CD4-positive, alpha-beta T cell (primary cell): ENCODE results near the gene C18orf54. TPM values are rescaled to one million over a fixed set of nuclear protein-coding genes. Genes with fewer than 3 reads are reported as not detected.

ENCODE experiments used
- ATAC-seq: fragments of 200-7000 bp; cut with Tn5 transposase; one replicate; pipeline ENCODE4 v1.10.0; 2022; ENCODE audit warnings: mild to moderate bottlenecking; ENCODE audit not compliant: poor library complexity
- CTCF ChIA-PET: fragments of 350-600 bp; sonication (Branson Sonifier 250); formaldehyde crosslinking; loops from one replicate; lab custom pipeline; 2021; ENCODE audit warnings: antibody characterized with exemption, inconsistent platforms; lab: Charles Lee
- POLR2A ChIA-PET: fragments of 350-600 bp; sonication (Branson Sonifier 250); formaldehyde crosslinking; loops from one replicate; lab custom pipeline; 2021; ENCODE audit warnings: antibody characterized with exemption, inconsistent platforms; lab: Charles Lee
- DNase-seq, 14 experiments: peaks; one replicate each; pipeline ENCODE4 v3.0.0-alpha.2; 2013 to 2020; ENCODE audit warnings: mixed read lengths in 2 of 14
- H3K27ac ChIP-seq, 2 donors: one replicate each; pipeline versions ENCODE4 v1.5.1 to v1.7.0; 2013; ENCODE audit warnings: low read length in 2 of 2, low read depth in 1 of 2, mild to moderate bottlenecking in 1 of 2
- H3K27me3 ChIP-seq, 2 experiments: 1 replicate in 1 of 2; 2 replicates in 1 of 2; pipeline versions ENCODE4 v1.6.1 to v1.7.0; 2013; ENCODE audit warnings: low read length in 2 of 2, control low read depth in 1 of 2, mild to moderate bottlenecking in 1 of 2, moderate library complexity in 1 of 2; ENCODE audit not compliant: insufficient read depth in 2 of 2, control insufficient read depth in 1 of 2
- H3K36me3 ChIP-seq: one replicate; pipeline ENCODE4 v1.6.1; 2013; ENCODE audit warnings: low read length, control low read depth; ENCODE audit not compliant: insufficient read depth
- H3K4me1 ChIP-seq: one replicate; pipeline ENCODE4 v1.6.1; 2013; ENCODE audit warnings: low read length, control low read depth; ENCODE audit not compliant: insufficient read depth
- H3K4me3 ChIP-seq: one replicate; pipeline ENCODE4 v1.5.1; 2013; ENCODE audit warnings: mild to moderate bottlenecking, low read length, moderate library complexity
- H3K9me3 ChIP-seq, 2 experiments: 1 replicate in 1 of 2; 2 replicates in 1 of 2; pipeline versions ENCODE4 v1.6.1 to v1.7.0; 2013; ENCODE audit warnings: low read length in 2 of 2, mild to moderate bottlenecking in 2 of 2, control low read depth in 1 of 2, moderate library complexity in 1 of 2; ENCODE audit not compliant: control insufficient read depth in 1 of 2, insufficient read depth in 1 of 2
- H3K27ac Mint-ChIP-seq: one replicate; pipeline ENCODE4 v1.8.0; 2020; ENCODE audit warnings: mixed read lengths
- H3K27me3 Mint-ChIP-seq: one replicate; pipeline ENCODE4 v1.8.0; 2021; ENCODE audit warnings: mixed read lengths
- H3K36me3 Mint-ChIP-seq: one replicate; pipeline ENCODE4 v1.8.0; 2021; ENCODE audit warnings: low read depth, mixed read lengths
- H3K4me1 Mint-ChIP-seq: one replicate; pipeline ENCODE4 v1.8.0; 2021; ENCODE audit warnings: low read depth, mixed read lengths
- H3K4me3 Mint-ChIP-seq: one replicate; pipeline ENCODE4 v1.8.0; 2020; ENCODE audit warnings: mild to moderate bottlenecking, mixed read lengths
- H3K9me3 Mint-ChIP-seq: one replicate; pipeline ENCODE4 v1.8.0; 2020; ENCODE audit warnings: mixed read lengths
- CTCF ChIP-seq: fragments of 200-600 bp; IDR thresholded peaks from one replicate; pipeline ENCODE4 v1.8.0; 2022; ENCODE audit warnings: antibody characterized with exemption, mild to moderate bottlenecking
- intact Hi-C, 2 experiments: fragments of 100-400 bp; cut with DNase I in 1 of 2; cut with micrococcal nuclease in 1 of 2; formaldehyde crosslinking; loops; one replicate each; pipeline versions ENCODE4 v1.15.1 to v1.9.0; 2023 to 2025; cut with DNase I, micrococcal nuclease
- total RNA-seq, 174 experiments: library from RNA in 2 of 174; stranded (reverse) in 2 of 174; gene quantifications; one replicate each; pipeline ENCODE4 v1.2.3 and lab custom pipeline; 2021 to 2026

The C18orf54 gene
- total RNA-seq, 2 experiments from 2014 or later: 0.44 to 0.47 TPM

- Mint-ChIP-seq H3K36me3 (peaks cover 4% of the 10 kb centered on the region), H3K27me3 (no peaks in the 10 kb centered on the region), H3K4me3 (no peak overlapping the region), H3K27ac (no peak overlapping the region), H3K9me3 (no peaks in the 10 kb centered on the region), H3K4me1 (no peaks in the 10 kb centered on the region)
- no peak for TF ChIP-seq CTCF
- ATAC-seq (no peak), DNase-seq (no peak)
- intact Hi-C loops: no loop called here
- Histone ChIP-seq H3K36me3 (no peaks in the 10 kb centered on the region), H3K27me3 (no peaks in the 10 kb centered on the region), H3K9me3 (no peaks in the 10 kb centered on the region), H3K4me3 (no peak overlapping the region), H3K4me1 (no peaks in the 10 kb centered on the region), H3K27ac (no peak overlapping the region)
- CTCF ChIA-PET: interaction anchor here (0.9 kb wide), 1 partner anchor 21 kb away, joined by 3 read pairs; no protein-coding TSS in a partner anchor
- POLR2A ChIA-PET: no interaction called here
These were observed 20.4 kb downstream of the C18orf54 start for GRCh38 chr18:54378057-54378456.

GRCh38 chr18:54381640-54382039, 23.9 kb downstream of the C18orf54 start:
- no peak overlapping the region for H3K27ac ChIP-seq
- no peaks in the 10 kb centered on the region for H3K27me3 ChIP-seq
- H3K27ac Mint-ChIP-seq: no peak overlapping the region
- H3K9me3 Mint-ChIP-seq: no peaks in the 10 kb centered on the region
- no peak overlapping the region for H3K4me3 Mint-ChIP-seq
- no peak overlapping the region for H3K4me3 ChIP-seq
- H3K4me1 Mint-ChIP-seq: no peaks in the 10 kb centered on the region
- ChIA-PET CTCF (no interaction called here), POLR2A (no interaction called here)
- H3K36me3 ChIP-seq: no peaks in the 10 kb centered on the region
- no peaks in the 10 kb centered on the region for H3K9me3 ChIP-seq
- no peak for DNase-seq
- no peaks in the 10 kb centered on the region for H3K36me3 Mint-ChIP-seq
- H3K27me3 Mint-ChIP-seq: no peaks in the 10 kb centered on the region
- intact Hi-C loops: no loop called here
- H3K4me1 ChIP-seq: no peaks in the 10 kb centered on the region
- ATAC-seq: no peak
- no peak for TF ChIP-seq CTCF

GRCh38 chr18:54382076-54382475, 24.4 kb downstream of the C18orf54 start:
- CTCF ChIA-PET: no interaction called here

More at GRCh38 chr18:54382076-54382475, 24.4 kb downstream of the C18orf54 start:
- no peak for TF ChIP-seq CTCF
- no peak overlapping the region for H3K4me3 Mint-ChIP-seq
- Histone ChIP-seq H3K27me3 (no peaks in the 10 kb centered on the region), H3K36me3 (no peaks in the 10 kb centered on the region), H3K4me1 (no peaks in the 10 kb centered on the region), H3K4me3 (no peak overlapping the region), H3K9me3 (no peaks in the 10 kb centered on the region), H3K27ac (no peak overlapping the region)
- intact Hi-C loops: no loop called here
- POLR2A ChIA-PET: no interaction called here
- no peaks in the 10 kb centered on the region for H3K4me1 Mint-ChIP-seq
- H3K27ac Mint-ChIP-seq: no peak overlapping the region
- H3K27me3 Mint-ChIP-seq: no peaks in the 10 kb centered on the region
- no peaks in the 10 kb centered on the region for H3K36me3 Mint-ChIP-seq
- DNase-seq (no peak), ATAC-seq (no peak)
- no peaks in the 10 kb centered on the region for H3K9me3 Mint-ChIP-seq
